Neutrophil (primary cell): ENCODE results near the gene EHMT1.

Source experiments
- H3K27ac ChIP-seq: fragments of 200-600 bp; sonication (generic); 2 replicates; pipeline ENCODE4 v1.5.1; 2016; ENCODE audit warnings: mild to moderate bottlenecking, moderate library complexity
- H3K27me3 ChIP-seq: fragments of 200-600 bp; sonication (generic); 2 replicates; pipeline ENCODE4 v1.6.0; 2016; ENCODE audit warnings: mild to moderate bottlenecking
- H3K36me3 ChIP-seq: fragments of 200-600 bp; sonication (generic); 2 replicates; pipeline ENCODE4 v1.5.1; 2017
- H3K4me1 ChIP-seq, 2 experiments: fragments of 200-600 bp in 1 of 2; sonication (generic) in 1 of 2; 1 replicate in 1 of 2; 2 replicates in 1 of 2; pipeline versions ENCODE4 v1.5.1 to v1.6.1; 2013 to 2016; ENCODE audit warnings: low read depth in 1 of 2, low read length in 1 of 2, mild to moderate bottlenecking in 1 of 2, moderate library complexity in 1 of 2; ENCODE audit not compliant: control insufficient read depth in 1 of 2, insufficient read depth in 1 of 2
- H3K4me3 ChIP-seq, 2 experiments: fragments of 200-600 bp in 1 of 2; sonication (generic) in 1 of 2; 1 replicate in 1 of 2; 2 replicates in 1 of 2; pipeline ENCODE4 v1.5.1; 2013 to 2016; ENCODE audit warnings: low read depth in 1 of 2, low read length in 1 of 2, mild to moderate bottlenecking in 1 of 2, moderate library complexity in 1 of 2
- H3K9me3 ChIP-seq: fragments of 200-600 bp; sonication (generic); 2 replicates; pipeline ENCODE4 v1.5.1; 2016
- CTCF ChIP-seq: fragments of 200-600 bp; sonication (generic); IDR thresholded peaks from 2 replicates; pipeline ENCODE4 v1.5.1; 2016; ENCODE audit warnings: antibody characterized with exemption

The EHMT1 gene

GRCh38 chr9:137640862-137641261 is 22.1 kb downstream of the EHMT1 start:
- Histone ChIP-seq H3K27me3 (no peaks in the 10 kb centered on the region), H3K36me3 (peaks cover 13% of the 10 kb centered on the region), H3K9me3 (no peaks in the 10 kb centered on the region), H3K27ac (no peak overlapping the region), H3K4me3 (no peak overlapping the region), H3K4me1 (peaks cover 0 to 7% of the 10 kb centered on the region in 2 experiments)
- TF ChIP-seq CTCF: no peak

GRCh38 chr9:137642118-137642601 is 23.4 kb downstream of the EHMT1 start:
- H3K36me3 ChIP-seq: peaks cover 13% of the 10 kb centered on the region

GRCh38 chr9:137642892-137643291 is 24.1 kb downstream of the EHMT1 start:
- Histone ChIP-seq H3K27ac (no peak overlapping the region), H3K4me1 (peaks cover 13 to 25% of the 10 kb centered on the region in 2 experiments), H3K4me3 (no peak overlapping the region), H3K36me3 (peaks cover 13% of the 10 kb centered on the region), H3K9me3 (no peaks in the 10 kb centered on the region), H3K27me3 (no peaks in the 10 kb centered on the region)
- TF ChIP-seq CTCF: no peak

More at GRCh38 chr9:137642118-137642601, 23.4 kb downstream of the EHMT1 start:
- Histone ChIP-seq H3K9me3 (no peaks in the 10 kb centered on the region), H3K27me3 (no peaks in the 10 kb centered on the region), H3K4me1 (peaks cover 7 to 20% of the 10 kb centered on the region in 2 experiments), H3K27ac (no peak overlapping the region), H3K4me3 (no peak overlapping the region)
- TF ChIP-seq CTCF: no peak

GRCh38 chr9:137643921-137644320 is 25.1 kb downstream of the EHMT1 start:
- Histone ChIP-seq H3K27me3 (no peaks in the 10 kb centered on the region), H3K4me1 (peaks cover 16 to 25% of the 10 kb centered on the region in 2 experiments), H3K27ac (no peak overlapping the region), H3K4me3 (no peak overlapping the region), H3K9me3 (no peaks in the 10 kb centered on the region), H3K36me3 (peaks cover 13% of the 10 kb centered on the region)
- TF ChIP-seq CTCF: no peak

GRCh38 chr9:137645211-137645610 is 26.4 kb downstream of the EHMT1 start:
- H3K4me3 ChIP-seq: no peak overlapping the region
- H3K9me3 ChIP-seq: no peaks in the 10 kb centered on the region
- no peak overlapping the region for H3K27ac ChIP-seq
- peaks cover 16 to 22% of the 10 kb centered on the region in 2 experiments for H3K4me1 ChIP-seq
- TF ChIP-seq CTCF: no peak
- H3K27me3 ChIP-seq: no peaks in the 10 kb centered on the region
- H3K36me3 ChIP-seq: peaks cover 13% of the 10 kb centered on the region
